NCI-H524 treated with DMSO at 0.1 percent for 48 hours (cell line): Measurements from ENCODE around the gene MPHOSPH10.
"Not testable (repeated sequence)": the region's sequence is repeated elsewhere in the genome, so short reads cannot be mapped to it uniquely, and the experiment has no call there.

Source experiments
- DNase-seq: peaks from one replicate; lab custom pipeline; 2025; lab: John Stamatoyannopoulos, UW

MPHOSPH10 gene, protein sequence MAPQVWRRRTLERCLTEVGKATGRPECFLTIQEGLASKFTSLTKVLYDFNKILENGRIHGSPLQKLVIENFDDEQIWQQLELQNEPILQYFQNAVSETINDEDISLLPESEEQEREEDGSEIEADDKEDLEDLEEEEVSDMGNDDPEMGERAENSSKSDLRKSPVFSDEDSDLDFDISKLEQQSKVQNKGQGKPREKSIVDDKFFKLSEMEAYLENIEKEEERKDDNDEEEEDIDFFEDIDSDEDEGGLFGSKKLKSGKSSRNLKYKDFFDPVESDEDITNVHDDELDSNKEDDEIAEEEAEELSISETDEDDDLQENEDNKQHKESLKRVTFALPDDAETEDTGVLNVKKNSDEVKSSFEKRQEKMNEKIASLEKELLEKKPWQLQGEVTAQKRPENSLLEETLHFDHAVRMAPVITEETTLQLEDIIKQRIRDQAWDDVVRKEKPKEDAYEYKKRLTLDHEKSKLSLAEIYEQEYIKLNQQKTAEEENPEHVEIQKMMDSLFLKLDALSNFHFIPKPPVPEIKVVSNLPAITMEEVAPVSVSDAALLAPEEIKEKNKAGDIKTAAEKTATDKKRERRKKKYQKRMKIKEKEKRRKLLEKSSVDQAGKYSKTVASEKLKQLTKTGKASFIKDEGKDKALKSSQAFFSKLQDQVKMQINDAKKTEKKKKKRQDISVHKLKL

DNA sequence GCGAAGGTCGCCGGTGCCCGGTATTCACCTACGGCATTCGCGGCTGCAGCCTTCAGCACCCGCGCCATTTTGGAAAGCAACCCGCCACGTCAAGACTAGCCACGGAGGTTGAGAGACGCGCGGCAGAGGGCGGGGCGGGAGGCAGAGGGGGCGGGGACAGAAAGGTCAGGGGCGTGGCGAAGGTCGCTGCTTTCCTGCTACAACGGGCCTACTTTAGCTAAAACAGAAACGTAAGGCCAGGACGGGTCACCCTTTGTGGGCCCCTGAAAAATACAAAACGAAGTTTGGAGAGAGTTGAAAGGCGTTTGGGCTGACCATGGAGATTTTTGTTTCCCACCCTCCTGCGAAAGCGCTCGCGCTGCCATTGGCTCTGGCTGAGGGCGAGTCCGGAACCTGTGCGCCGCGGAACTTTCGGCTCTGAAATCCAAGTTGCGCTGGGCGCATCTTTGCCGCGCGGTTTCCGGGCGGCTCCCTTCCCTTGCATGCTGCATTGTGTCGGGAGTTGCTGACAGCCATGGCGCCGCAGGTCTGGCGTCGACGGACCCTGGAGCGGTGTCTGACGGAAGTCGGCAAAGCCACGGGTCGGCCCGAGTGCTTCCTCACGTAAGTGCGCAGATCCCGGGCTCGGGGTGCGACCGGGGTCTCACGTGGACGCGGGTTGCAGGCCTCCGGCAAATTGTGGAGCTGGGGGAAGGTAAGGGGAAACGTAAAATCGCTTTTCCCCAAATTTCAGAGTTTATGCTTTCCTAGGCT is at the start of gene MPHOSPH10, which contains the start of gene MCEE:
Gene MPHOSPH10 (plus strand): TSS at position 483 of the 753 bp plus-strand sequence. CDS start 32 bp downstream, at position 515.
Gene MCEE (minus strand): TSS at position 78 of the 753 bp plus-strand sequence. CDS start 10 bp downstream, at position 68.
- DNase-seq, result peak; percentile 30

DNA sequence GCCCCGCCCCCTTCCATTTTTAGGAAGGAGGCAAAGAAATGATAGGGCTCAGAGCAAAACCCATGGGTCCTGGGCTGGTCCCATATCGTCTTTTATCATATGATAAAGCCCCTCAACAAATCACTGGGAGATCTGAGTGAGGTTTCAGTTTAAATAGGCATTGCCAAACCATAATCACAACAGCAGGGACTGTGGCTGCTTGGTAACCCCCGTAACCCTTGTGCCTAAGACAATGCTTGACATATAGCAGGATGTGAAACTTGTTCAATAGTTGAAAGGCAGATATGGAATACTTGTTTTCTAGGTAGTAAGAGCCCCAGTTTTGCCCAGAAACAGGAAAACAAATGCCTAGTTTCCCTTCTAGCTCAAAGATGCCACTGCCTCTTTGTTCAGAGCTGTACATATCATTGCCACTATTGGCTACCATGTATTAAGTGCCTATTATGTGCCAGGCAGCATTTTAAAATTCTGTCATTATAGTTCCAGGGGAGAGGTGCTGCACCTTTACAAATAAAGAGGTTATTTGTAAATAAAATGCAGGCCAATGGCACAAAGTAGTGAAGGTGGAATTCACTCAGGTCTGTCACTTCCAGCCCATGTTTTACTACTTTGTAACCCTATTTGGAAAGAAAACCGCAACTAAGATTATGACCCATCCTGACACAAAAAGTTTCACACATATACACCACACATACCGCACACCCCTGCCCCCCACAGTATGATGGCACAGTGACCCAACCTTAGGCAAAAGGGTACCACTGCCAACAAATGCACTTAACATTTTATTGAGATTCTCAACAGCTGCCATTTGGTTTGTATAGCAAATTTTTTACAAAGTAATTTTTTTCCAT is 47.8 kb upstream of the MPHOSPH10 start:
- DNase-seq, result no peak

DNA sequence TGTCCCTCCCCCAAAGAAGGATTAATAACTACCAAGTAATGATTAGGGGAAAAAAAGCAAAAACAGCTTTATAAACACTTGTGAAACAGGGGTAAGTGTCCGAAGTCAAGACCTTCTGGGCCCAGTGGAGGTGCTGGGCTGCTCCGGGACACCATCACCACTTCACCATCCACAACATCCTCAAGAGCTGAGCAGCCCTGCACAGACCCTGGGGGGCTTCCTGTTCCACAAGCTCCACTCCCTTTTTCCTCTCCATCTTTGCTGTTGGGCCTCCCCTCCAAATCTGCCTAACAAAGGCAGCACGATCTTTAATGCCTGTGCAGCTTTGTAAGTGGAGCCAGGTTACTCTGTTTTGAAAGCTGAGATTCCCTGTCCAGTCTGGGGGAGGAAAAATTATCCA is 47.1 kb upstream of the MPHOSPH10 start:
- DNase-seq, result not testable (repeated sequence)

DNA sequence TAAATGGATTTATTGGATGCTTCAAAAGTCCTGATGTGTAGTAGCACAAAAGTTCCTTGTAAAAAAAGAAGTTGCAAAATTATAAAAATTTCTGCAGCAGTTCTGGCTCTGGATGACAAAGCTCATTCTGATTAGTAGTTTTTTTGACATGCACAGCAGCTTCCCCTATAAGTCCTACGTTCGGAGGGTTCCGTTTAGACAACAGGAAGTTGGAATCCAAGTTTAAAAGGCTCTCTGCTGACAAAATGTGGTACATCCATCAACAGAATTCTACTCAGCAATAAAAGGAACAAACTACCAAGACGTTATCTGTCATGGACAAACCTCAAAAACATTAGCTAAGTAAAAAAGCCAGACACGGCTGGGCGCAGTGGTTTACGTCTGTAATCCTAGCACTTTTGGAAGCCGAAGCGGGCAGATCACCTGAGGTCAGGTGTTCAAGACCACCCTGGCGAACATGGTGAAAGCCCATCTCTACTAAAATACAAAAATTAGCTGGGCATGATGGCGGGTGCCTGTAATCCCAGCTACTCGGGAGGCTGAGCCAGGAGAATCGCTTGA is 46.6 kb upstream of the MPHOSPH10 start:
- DNase-seq, result not testable (repeated sequence)

DNA sequence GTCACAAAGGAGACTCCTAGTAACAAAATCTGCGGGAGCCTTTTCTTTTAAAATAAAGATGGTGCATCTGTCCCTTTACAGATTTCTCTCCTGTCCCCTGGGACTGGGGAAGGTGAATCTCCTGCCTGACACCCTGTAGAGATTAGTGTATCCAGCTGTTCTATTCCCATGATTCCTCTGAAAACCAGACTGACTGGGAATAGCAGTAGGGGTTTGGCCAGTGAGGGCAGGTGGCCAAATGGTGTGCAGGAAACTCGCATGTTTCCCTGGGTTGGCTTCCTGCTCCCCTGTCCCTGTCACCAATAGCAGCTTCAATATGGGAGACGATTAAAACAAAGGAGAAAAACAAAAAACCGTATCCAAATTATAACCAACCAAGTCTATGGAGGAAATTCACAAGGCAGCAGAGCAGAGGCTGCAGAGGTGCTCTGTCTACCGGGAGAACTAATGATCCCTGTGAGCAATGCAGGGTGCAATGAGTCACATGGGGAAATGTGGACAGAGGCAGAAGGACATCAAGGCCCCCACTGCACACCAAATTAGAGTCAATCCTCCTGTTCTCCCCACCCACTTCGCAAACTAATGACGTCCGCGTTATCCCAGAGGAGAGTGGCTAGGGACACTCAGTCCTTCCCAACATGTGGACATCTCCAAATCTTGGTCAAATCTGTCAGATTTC is 45.0 kb upstream of the MPHOSPH10 start:
- DNase-seq, result not testable (repeated sequence)

DNA sequence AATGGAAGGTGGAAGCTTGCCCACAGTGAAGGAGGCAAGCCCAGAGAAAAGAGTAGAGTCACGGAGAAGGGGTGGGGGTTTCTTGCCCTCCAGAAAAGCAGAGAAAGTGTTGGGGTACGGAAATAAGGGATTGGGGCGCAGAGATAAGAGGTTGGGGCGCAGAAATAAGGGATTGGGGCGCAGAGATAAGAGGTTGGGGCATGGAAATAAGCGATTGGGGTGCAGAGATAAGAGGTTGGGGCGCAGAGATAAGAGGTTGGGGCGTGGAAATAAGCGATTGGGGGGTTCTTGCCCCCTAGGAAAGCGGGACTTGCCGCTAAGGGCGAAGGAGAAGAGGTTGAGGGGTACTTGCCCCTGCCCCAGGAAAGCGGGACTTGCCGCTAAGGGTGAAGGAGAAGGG is 41.0 kb upstream of the MPHOSPH10 start:
- not testable (repeated sequence) for DNase-seq

DNA sequence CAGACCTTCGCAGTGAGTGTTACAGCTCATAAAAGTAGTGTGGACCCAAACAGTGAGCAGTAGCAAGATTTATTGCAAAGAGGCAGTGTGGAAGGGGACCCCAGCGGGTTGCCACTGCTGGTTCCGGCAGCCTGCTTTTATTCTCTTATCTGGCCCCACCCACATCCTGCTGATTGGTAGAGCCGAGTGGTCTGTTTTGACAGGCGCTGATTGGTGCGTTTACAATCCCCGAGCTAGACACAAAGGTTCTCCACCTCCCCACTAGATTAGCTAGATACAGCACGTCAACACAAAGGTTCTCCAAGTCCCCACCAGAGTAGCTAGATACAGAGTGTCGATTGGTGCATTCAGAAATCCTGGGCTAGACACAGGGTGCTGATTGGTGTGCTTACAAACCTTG is 38.6 kb upstream of the MPHOSPH10 start:
- not testable (repeated sequence) for DNase-seq

DNA sequence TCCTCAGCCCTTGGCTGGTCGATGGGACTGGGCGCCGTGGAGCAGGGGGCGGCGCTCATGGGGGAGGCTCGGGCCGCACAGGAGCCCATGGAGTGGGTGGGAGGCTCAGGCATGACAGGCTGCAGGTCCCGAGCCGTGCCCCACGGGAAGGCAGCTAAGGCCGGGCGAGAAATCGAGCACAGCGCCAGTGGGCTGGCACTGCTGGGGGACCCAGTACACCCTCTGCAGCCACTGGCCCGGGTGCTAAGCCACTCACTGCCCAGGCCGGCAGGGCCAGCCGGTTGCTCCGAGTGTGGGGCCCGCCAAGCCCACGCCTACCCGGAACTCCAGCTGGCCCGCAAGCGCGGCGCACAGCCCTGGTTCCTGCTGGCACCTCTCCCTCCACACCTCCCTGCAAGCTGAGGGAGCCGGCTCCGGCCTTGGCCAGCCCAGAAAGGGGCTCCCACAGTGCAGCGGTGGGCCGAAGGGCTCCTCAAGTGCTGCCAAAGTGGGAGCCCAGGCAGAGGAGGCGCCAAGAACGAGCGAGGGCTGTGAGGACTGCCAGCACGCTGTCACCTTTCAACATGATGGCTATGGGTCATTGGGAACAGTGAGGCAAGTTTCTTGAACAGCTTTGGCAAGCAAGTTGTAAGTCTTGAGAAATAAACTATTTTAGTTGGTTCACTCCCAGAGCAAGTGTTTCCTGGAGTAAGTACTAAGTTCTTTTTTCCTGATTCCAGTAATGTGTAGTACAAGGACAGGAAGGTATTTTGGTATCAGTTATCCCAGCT is 37.8 kb upstream of the MPHOSPH10 start:
- DNase-seq, result not testable (repeated sequence)

DNA sequence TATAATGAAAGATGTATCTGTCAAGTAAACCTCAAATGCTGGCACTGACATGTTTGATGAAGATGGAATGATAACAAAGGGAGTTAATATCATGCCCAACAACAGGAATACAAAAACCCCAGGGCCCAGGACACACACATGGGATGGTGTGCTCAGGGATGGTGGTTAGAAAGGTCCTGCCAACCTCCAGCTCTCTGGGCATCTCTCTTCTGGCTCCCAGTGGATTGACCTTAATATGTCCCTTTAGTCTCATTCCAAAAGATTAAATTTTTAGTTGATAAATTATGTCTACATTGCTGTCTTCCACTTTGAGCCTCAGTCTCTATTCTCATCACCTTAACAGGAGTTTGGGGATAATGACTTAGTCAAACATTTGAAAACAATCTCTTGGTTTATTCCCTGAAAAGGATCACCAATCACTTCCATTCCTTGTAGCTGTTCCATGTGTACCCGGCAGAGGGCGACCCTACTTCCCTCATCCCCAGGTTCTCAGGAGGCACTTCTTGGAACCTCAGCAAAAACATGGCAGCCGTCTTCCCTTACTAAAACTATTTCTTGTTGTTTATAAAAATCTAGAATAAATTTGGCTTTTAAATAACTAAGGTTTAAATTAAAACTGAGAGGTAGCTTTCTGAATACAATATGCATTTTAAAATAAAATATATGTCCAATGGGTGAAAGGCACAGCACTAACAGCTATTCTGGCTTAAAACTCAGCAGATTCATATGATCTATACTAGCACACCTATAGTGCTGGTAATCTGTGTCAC is 30.1 kb upstream of the MPHOSPH10 start:
- DNase-seq, result peak; percentile 2

DNA sequence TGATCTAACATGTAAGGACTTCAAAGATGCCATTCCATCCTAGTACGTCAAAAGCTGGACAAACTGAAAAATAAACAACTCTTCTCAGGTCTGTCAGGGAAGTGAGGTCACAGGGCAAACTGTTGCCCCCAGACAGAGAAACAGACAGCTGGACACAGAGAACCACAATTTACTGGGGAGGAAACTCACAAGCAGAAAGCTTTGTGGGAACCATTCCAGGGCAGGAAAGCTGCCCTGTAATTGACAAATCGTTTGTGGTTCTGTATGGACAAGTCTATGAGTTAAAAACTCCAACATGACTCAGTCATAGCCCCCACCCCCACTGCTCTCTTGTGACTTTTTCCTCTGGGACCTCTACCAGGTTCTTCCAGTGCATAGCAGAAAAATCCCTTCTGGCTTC is 28.8 kb upstream of the MPHOSPH10 start:
- DNase-seq, result no peak

DNA sequence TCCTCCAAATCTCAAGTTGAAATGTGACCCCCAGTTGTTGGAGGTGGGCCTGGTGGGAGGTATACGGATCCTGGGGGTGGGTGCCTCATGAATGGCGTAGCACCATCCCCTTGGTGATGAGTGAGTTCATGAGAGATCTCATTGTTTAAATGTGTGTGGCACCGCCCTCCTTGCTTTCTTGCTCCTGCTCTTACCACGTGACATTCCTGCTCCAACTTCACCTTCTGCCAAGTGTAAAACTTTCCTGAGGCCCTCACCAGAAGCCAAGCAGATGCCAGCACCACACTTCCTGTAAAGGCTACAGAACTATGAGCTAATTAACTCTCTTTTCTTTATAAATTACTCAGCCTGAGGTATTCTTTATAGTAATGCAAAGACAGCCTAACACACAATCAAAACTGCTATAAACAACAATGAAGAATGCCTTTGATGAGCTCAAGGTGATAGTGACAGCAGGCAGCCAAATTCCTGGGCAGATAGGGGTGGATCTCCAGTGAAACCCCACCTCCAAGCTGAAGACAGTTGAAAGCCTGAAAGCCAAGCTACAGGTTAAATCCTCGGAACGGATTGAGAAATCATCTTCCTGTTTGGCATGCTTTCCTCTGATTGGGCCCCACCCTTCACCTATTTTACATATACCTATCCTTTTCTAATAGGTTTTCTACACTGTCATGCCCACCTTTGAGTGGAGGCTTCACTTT is 27.3 kb upstream of the MPHOSPH10 start:
- DNase-seq, result no peak

DNA sequence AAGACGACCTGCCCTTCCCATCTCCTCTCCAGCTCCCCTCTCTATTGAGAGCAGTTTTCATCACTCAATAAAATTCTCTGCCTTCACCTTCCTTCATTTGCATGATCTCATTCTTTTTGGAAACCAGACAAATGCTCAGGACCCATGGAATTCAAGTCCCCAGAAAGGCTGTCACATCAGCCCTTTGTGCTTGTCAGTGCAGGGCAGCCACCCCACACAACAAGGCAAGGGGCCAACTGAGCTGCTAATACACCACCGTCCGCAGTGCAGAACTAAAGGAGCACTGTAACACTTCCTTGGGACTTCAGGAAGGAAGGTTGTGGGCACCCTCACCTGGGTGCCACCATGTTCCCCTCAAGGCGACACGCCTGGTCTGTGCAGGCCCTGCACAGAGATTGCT is 26.6 kb upstream of the MPHOSPH10 start:
- no peak for DNase-seq

DNA sequence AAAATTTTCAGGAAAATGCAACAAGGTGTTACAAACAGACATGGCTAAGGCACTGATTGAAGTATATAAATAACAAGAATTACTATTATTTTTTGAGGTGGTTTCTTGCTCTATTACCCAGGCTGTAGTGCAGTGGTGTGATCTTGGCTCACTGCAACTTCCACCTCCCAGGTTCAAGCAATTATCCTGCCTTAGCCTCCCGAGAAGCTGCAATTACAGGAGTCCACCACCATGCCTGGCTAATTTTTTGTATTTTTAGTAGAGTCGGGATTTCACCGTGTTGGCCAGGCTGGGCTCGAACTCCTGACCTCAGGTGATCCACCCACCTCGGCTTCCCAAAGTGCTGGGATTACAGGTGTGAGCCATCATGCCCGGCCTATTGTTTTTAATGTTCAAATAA is 24.0 kb upstream of the MPHOSPH10 start:
- DNase-seq, result not testable (repeated sequence)

DNA sequence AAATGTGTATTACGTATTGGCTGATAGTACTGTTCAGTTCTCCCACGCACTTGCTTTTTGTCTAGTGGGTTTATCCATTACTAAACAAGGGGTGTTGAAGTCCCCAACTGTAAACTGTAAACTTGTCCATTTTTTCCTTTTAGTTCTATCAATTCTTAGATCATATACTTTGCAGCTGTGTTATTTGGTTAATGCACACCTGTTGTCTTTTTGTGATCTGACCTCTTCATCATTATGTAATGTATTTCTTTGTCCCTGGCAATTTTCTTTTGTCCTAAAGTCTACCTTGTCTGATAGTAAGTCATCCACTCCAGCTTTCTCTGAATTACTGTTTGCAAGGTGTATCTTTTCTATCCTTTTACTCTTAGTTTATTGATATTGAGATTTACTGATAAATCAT is 22.3 kb upstream of the MPHOSPH10 start:
- DNase-seq, result no peak

DNA sequence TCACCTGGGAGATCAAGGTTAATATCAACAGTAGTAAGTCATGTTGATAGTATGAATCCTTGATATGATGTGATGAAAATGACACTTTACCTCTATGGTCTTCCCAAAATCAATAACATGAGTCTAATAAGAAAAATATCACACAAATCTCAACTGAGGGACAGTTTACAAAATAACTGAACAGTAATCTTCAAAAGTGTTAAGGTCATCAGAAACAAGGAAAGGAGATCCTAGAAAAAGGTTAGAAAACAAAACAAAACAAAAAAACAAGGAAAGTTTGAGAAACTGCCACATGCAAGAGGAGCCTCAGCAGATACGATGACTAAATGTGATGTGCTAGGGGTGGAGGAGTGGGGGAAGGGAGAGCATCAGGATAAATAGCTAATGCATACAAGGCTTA is 16.6 kb upstream of the MPHOSPH10 start:
- DNase-seq, result no peak

DNA sequence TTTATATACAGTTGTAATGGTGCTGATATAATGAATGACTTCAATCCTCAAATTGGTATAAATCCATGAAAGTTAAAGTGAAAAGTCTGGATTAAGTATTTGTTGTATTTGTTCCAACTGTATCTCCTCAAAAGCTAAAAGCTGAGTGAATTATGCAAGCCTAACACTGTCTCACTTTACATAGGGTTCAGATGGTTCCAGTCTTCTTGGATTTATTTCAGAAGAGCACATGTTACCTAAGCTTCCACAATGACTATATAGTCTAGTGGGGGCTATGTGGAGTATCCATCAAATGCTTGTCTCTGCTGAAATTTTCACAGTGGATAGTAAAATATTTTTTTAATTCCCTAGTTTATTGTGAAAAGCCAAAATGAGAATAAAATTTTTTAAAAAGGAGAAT is 13.4 kb upstream of the MPHOSPH10 start:
- no peak for DNase-seq

DNA sequence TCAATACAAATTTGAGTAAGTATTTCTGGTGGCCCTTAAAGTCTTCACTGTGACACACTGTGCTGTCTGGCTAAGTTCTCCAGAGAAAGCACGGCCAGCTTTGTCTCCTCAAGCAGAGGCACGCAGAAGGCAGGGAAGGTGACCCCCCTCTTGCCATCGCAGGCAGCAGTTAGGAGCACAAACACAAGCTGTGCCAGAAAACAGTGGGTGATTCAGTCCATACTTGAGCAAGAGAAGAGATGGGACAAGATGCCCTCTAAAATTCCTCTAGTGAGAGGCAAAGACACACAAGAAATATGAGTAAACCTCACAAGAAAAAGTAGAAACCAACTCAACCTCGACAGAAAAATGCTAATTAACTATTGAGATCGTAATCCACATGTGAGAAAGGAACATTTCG is 10.2 kb upstream of the MPHOSPH10 start:
- DNase-seq, result no peak

DNA sequence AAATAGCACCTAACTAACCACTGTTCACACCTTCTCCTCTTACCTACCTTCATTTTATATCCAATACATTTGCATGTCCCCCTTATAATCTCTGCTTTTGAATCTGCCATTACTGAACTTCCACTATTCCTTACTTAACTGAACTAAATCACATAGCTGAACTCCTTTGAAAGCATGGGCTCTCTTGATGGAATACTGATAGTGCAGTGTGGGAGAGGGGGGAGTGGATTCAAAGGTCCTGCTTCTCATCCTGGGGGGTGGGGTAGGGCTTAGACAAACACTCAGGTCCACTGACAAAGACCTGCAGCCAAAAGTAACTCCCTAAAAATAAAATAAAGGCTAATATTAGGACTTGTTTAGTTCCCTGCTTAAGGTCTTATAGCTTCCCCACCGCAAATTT is 9.0 kb upstream of the MPHOSPH10 start:
- no peak for DNase-seq
